NCI-H2227 treated with DMSO at 0.1 percent for 48 hours (cell line): Measurements from ENCODE around the gene VPS52.

Experiments used
- DNase-seq: peaks from one replicate; lab custom pipeline; 2025; lab: John Stamatoyannopoulos, UW

VPS52 gene, protein sequence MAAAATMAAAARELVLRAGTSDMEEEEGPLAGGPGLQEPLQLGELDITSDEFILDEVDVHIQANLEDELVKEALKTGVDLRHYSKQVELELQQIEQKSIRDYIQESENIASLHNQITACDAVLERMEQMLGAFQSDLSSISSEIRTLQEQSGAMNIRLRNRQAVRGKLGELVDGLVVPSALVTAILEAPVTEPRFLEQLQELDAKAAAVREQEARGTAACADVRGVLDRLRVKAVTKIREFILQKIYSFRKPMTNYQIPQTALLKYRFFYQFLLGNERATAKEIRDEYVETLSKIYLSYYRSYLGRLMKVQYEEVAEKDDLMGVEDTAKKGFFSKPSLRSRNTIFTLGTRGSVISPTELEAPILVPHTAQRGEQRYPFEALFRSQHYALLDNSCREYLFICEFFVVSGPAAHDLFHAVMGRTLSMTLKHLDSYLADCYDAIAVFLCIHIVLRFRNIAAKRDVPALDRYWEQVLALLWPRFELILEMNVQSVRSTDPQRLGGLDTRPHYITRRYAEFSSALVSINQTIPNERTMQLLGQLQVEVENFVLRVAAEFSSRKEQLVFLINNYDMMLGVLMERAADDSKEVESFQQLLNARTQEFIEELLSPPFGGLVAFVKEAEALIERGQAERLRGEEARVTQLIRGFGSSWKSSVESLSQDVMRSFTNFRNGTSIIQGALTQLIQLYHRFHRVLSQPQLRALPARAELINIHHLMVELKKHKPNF

DNA sequence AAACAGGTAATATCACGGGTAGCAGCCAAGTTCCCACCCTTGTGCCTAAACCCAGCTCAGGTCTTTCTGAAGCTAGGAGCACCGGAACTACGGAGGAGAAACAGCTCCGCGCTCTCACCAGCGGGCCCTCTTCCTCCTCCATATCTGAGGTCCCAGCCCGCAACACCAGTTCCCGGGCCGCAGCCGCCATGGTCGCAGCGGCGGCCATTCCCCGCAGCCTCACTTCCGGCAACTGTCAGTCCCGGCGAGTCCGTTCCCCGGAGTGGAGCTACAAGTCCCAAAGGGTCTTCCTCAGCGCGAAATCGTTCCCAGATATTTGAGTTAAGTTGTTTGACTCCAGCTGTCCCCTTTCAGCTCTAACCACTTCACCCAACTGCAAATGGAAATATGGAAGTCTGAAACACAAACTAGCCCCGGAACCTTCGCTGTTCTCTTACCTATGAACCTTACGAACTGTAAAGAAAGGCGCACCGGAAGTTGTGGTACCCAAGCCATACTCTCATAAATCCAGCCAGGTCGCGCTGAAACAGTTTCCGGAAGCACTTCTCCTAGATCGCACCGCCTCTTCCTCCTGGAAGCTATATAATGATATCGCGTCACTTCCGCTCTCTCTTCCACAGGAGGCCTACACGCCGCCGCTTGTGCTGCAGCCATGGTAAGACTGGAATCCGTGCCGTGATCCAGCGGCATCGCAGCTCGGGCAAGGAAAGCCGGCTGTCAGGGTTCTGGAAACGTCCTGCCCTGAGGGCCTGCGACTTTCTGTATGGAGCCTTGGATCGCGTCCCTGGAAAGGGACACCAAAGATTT, at the start of gene VPS52, which contains the start of gene RPS18:
Gene VPS52 (minus strand): TSS at position 409 of the 807 bp plus-strand sequence. CDS start 201 bp downstream, at position 208.
Gene RPS18 (plus strand): TSS at position 608 of the 807 bp plus-strand sequence. CDS start 45 bp downstream, at position 653.
- DNase-seq: peak; percentile 99

DNA sequence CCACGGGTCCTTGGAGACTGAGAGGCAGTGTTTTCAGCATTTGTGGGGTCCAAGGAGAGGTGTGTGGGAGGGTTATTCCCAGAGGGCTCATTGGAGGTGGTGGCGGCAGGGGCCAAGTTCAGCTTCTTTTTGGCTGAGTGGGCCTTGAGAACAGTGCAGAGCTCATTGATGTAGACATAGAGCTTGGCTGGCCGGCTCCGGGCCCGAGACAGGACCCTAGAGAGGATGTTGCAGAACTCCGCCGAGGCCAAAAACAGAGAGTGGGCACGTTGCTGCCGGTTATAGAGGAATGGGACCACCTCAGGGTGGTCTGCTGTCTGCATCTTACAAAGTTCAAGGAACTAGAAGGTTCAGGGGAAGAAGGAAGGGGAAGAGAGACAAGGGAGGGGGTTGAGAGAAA, 49.6 kb upstream of the VPS52 start:
- DNase-seq: no peak

DNA sequence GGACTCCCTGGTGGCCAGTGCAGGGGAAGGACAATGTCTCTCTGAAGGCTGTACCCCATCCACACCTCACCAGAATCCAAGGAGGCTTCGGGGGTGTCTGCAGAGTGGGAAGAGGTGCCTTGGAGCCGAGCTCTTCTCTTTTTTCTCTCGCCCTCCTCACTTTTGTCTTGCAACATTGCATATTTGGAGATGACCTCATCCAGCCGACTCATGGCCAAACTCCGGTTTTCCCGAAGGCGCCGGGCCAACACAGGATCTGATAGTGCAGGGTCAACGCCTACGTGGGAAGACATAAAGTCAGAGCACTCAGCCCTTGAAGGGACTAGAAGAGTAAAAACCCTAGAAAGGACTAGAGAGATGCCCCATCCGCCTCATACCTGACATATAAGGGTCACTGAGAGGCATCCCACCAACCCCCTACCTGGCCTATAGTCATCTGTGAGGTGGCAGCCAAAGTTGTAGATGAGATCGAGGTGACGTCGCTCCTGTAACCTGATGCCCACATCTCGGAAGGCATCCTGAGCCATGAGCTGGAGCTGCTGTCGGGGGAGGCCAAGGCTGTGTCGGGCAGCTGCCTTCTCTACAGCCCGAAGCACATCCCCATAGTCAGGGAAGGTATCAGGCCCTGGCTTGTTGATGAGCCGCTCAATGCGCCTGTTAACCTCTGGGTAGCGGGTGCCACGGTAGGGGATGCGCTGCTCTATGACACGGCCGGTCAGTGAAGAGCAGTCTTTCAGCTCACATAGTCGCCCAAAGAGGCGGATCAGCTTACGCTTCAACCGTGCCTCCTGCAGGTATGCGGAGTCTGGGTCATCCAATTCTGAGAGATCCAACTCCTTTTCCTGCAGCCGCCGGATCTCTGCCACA, 48.9 kb upstream of the VPS52 start:
- DNase-seq: no peak

DNA sequence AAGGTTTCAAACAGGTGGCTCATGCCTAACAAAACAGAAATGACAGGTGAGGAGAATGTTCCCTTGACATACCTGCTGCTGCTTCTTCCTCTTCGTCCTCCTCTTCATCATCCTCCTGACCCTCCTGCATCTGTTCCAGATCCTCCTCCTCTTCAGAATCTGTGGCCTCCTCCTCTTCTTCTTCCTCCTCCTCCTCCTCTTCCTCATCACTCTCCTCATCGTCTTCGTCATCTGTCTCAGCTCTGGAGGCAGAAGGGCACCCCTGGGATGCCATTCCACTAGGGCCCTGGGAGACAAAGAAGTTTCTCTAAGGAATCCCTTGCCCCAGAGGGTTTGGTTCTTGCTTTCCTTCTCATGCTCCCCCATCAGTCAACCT, 48.3 kb upstream of the VPS52 start:
- DNase-seq: no peak

DNA sequence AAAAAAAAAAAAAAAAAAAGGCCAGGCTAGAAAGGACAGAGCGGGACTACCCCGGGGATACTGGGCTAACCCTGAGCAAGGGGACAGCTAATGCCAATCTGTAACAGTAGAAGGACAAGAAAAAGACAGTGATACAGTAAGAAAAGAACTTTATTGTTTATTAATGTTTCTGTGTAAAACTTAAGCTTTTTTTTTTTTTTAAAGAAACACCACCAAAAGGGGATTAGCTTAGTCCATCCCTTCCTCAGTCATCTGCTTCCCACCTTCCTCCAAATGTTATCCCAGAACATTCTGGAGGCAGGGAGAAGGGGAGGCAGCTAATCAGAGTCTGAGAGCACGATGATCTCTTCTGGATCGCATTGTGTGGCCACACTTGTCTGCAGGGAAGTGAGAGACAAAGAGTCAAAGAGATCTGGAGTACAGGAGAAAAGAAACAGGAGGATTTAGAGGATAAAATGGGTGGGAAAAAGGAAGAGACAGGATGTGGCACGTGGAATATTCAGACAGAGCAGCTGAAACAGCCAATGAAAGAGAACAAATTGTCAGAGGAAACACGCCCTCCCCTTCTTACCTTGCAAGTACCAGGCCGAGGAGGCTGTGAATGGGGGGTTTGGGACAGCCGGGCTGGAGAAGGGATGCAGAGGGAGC, 46.9 kb upstream of the VPS52 start:
- DNase-seq: no peak

DNA sequence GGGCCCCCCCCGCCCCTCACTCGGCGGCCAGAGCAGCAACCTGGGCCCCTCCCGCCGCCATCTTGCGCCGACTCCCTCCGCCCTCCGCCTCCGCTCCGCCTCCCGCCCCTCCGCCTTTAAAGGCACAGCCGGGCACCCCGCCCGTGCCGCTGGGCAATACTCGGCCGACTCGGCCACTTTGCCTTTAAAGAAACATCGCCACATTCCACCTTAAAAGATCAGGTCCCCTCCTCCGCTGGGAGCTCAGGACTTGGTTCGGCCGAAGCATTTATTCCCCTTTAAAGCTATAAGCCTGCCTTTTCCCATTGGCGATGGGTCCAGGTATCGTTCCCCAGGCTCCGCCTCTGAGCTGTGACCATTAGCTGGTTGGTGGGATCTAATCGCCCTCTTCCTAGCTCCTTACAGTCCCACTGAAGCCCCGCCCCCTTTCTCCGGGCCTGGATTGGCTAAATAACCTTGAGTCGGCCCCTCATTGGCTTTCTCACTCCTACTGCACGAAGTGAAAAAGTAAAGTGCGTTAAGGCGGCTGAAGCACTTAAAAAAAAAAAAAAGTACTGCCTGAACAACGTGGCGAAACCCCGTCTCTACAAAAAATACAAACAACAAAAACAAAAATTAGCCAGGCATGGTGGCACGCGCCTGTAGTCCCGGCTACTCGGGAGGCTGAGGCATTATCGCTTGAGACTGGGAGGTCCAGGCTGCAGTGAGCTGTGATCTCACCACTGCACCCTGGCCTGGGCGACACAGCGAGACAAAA, 46.2 kb upstream of the VPS52 start, which contains the start of gene ZBTB22:
Gene ZBTB22 (minus strand): TSS at position 76 of the 757 bp plus-strand sequence. CDS start 828 bp downstream, outside the sequence.
- peak; percentile 99 for DNase-seq

DNA sequence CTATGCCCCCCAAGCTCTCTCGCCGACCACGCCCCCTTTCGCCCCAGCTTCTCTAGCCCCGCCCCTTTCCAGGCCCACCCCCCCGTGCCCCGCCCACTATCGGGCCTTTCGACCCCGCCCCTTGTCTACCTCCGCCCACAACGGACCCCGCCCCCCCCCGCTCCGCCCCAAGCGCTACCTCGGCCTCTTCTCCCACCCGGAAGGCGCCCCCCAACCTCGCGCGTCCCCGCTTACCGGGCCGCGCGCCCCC, 45.7 kb upstream of the VPS52 start:
- peak; percentile 76 for DNase-seq

DNA sequence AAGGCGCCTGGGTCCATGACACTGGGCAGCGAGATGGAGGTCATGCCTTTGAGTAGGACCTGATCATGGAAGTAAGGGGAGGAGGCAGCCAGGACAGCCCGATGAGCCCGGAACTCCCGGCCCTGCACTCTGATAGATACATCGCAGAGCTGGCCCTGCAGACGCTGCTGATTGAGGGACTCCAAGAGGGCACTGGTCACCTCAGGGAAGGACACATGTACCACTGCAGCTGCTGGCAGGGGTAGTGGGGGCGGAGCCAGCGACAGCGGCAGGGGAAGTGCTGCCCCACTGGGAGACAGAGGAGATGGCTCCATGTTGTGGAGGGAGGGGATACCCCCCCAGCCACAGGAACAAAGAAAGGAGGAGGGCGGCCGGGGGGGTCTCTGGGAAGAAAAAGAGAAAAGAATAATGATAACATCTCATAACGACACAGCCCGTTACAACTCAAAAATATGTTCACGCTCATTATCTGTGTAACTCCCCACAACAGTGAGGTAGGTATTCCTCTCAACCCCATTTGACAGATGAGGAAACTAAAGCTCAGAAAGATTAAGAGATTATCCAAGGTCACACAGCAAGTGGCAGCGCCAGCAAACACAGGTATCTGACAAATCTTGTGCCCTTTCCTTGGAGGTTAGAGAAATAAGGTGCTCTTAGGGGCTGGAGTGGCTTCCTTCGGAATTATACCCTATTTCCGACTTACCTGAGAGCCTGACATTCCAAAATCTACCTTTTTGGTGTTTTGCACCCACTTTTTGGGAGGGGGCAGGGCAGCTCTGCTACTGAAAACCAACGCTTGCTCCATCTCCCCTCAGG, 45.1 kb upstream of the VPS52 start:
- no peak for DNase-seq

DNA sequence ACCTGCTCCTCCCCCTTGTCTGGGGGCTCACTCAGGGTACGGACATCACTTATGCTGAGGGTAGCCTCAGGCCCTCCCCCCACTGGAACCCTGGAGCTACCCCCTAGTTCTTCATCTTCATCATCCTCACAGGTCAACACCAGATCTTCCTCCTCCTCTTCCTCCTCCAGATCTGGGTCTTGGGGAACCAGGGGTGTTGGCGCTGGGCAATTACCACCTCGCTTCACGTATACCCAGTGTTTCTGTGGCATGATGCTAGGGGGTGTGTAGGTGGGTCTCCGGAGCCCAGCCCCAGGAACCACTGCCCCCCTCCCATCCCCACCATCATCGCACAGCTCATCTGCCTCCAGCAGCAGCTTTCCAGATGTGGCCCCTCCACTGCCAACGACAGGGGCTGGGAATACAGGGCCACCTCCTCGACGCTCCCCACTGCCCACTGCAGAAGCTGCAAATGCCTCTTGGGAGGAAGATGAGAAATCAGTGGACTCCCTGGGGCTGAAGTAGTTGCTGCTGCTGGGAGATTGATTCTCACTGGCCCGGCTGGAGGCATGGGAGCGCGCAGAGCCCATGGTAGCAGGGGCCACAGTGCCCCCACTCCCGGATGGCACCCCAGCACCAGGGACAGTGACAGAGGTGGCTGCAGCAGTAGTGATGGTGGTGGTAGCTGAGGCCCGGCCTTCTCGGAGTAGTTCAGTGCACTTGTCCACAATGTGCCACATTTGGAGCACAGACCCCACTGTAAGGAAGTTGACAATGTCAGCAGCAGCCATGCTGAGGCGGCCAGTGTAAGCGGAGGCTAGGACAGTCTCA, 44.3 kb upstream of the VPS52 start:
- no peak for DNase-seq

DNA sequence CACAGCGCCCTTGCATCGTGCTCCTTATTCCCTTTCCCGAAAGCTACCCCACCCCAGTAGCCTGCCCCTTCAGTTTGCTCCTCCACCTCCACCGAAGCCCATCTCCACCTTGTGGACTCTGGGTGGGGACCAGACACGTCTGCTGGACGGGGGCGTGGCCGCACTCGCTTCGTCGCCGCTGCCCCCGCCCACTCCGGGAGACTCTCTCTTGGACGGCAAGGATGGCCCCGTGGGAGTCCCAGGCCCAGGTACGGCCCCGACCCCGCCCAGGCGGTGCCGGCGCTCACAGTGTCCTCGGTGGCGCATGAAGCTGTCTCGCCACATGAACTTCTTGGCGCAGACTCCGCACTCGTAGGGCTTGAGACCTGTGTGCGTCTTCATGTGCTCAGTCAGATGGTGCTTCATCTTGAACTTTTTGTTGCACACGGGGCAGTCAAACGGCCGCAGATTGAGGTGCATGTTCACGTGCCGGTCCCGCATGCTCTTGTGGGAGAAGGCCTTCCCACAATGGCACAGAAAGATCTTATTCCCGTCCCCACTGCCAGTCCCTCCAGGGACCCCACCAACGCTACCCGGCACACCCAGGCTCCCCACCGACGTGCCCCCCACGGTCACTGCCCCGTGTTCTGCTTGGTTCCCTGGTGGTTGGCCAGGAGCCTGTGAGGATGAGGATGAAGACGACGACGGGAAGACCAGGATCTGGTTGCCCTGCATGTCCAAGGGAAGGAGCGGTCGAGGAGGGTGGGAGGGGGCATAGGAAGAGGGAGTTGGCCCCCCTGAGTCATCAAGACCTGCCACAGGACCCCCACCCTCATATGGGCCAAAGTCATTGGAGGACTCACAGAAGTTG, 43.5 kb upstream of the VPS52 start:
- DNase-seq: peak; percentile 31

DNA sequence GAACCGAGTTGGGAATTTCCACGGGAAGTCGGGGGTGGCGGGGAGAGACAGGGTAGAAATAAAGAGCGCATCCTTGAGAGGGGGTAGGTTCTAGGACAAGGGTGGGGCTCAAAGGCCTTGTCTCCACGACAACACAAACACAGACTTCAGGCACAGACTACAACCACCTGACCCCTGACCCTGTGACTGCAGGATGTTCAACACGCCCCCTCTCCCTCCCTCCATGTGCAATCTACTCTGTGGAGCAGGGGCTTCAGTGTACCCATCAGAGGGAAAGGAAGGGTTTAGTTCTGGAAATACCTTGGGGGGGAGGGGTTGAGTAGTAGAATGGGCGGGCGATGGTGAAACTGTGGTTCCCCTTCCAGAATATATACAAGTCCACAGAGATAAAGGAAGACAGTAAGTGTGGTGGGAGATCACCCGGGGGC, 42.9 kb upstream of the VPS52 start:
- peak; percentile 73 for DNase-seq

DNA sequence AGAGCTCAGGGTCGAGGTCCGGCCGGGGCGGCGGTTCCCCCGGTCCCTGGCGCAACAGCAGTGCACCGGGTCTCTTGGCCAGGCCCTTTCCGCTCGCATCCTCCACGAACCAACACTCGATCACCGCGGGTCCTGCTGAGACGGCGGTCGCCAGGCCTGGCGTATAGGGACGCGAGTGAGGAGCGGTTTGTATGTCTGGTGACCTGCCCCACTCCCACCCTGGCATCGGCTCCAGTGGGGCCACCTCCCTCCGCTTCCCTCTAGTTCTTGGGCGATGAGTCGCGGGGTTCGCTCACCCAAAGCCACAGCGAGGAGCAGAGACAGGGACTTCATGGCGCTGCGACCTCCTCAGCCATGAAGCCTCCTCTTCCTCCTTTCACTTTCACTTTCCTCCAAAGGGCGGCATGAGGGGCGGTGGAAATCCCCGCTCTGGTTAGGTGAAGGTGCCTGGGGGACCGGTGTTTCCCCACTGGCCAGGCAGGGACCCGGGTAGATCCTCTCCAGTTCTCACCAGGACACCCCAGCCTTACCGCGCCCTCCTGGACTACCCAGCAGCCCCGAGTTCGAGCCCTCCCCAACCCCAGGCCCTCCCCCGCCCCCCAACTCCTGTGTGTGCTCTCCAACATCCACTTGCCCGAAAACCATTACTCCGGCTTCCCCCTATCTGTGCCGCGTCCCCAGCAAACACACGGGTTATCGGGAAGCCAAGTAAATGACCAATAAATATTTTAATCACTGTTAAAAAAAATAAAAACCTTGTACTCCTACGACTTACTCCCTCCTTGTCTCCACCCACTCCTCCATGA, 42.2 kb upstream of the VPS52 start, which contains the start of gene TAPBP:
Gene TAPBP (minus strand): TSS at position 370 of the 806 bp plus-strand sequence. CDS start 37 bp downstream, at position 333.
- DNase-seq: no peak

DNA sequence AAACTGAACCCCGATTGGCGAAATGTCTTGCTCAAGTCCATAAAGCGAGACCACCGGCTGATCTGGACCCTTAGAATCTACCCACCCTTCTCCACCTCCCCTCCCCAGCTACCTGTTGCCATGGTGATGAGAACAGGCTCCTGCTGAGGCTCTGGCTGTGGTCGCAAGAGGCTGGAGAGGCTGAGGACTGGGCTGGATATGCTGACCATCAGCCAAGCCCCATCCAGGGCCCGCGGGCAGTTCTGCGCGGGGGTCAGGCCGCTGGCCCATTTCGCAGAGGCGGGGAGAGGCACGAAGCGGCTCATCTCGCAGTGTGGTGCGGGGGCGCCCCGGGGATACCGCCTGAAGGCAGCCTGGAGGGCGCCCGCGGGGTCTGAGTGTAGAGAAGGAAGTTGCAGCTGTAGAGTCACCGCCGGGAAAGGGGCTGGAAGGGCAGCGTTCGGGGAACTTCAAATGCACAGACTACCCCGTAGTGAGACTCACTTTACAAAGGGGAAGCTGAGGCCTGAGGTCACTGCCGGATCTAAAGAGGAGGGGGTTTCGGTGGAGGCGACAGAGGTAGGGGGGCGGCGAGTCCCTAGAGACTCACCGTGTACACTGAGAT, 41.5 kb upstream of the VPS52 start:
- peak; percentile 75 for DNase-seq

DNA sequence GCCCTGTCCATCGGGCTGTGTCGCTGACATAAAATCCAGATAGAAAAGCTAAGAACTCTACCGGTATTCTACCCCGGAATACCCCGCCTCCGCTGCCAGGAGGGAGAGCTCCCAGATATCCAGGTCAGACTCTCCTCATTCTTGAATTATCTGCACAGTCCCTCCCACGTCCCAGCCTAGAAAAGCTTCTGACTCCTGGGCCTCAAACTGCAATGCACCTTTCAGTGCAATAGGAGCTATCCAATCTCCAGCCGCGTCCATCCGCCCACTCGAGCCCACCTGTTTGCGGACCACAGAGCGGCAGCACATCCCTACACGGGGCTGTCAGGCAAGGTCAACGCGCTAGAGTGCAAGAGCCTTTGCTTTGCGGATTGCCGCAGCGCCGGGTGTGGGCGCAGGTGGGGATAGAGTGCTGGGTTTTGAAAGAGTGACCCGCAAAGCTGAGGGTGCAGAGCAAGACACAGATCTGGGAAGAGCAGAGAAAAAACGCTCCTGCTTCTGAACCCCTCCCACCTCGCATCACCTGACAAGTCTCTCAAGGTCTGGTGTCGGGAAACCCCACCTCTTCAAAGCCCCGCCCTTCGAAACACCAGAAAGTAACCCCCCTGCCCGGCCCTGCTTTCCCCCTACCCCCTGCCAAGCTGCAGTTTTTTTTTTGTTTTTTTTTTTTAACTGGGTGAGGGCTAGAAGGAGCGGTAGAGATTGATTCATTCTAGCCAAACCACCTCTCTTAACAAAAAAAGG, 40.9 kb upstream of the VPS52 start:
- DNase-seq: peak; percentile 81

DNA sequence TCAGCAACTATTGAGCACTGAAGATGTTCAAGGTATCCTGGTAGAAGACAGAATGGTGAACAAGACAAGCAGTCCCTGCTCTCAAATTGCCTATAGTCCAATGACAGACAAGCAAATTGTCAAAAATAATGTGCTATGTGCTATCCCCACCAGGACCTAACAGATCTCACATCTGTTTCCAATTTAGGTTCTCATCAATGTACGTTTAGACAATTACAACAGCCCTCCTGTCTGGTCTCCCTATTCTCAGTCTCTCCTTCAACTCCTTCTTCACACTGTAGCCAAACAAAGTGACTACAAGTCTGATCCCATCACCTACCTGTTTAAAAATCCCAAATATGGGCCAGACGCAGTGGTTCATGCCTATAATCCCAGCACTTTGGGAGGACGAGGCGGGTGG, 34.7 kb upstream of the VPS52 start:
- DNase-seq: no peak
